ENCODE data around the gene GATB.

GATB gene, protein sequence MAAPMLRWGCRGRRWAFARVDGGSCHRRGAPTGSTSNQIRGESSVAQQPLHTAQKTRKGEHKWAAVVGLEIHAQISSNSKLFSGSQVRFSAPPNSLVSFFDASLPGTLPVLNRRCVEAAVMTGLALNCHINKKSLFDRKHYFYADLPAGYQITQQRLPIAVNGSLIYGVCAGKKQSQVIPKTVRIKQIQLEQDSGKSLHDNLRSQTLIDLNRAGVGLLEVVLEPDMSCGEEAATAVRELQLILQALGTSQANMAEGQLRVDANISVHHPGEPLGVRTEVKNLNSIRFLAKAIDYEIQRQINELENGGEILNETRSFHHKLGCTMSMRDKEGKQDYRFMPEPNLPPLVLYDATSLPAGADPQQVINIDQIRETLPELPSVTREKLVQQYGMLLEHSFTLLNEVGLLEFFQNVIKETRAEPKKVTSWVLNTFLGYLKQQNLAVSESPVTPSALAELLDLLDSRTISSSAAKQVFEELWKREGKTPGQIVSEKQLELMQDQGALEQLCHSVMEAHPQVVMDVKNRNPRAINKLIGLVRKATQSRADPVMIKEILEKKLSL

DNA sequence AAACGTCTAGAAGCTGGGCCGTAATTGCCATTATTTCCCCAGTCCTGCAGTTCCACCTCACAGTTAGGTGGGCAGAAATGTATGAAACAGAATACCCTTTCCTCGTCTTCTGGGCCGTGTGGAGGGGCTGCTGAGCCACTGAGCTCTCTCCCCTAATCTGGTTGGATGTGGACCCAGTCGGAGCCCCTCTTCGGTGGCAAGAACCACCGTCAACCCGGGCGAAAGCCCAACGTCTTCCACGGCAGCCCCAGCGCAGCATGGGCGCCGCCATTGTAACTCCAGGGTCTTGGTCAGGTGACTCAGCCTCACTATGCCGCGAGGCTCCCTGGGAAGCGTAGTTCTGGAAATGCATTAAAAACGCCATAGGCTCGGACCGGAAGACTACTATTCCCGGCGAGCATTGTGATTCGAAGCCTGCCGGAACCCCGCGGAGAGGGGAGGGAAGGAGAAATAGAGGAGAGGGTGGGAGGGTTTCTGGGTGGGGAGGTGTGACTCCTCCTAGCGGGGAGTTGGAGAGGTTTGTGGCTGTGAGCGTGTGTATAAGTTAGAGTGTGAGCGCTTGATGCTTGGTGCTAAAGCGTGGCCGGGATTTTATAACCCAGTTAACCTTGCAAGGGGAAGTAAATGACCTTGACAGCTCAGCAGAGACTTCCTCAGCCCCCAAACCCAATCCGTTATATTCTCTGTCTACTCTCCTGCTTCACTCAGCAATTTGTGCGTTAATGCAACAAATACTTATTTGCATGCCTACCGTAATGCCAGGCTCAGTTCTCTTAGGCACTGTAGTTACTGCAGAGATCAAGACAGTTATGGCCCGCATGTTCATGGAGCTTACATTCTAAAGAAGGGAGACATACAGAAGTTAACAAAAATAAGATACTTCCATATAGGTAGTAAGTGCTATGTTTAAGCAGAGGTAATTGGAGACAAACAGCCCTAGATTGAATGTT lies at the start of gene GATB:
TSS of gene GATB (minus strand) at position 296 of the 950 bp plus-strand sequence. CDS start at position 271, 25 bp downstream.
- DNase-seq: peak; percentile 29

- no peak for DNase-seq
Observed at GRCh38 chr4:151810476-151810875, 49.7 kb upstream of the GATB start.

DNA sequence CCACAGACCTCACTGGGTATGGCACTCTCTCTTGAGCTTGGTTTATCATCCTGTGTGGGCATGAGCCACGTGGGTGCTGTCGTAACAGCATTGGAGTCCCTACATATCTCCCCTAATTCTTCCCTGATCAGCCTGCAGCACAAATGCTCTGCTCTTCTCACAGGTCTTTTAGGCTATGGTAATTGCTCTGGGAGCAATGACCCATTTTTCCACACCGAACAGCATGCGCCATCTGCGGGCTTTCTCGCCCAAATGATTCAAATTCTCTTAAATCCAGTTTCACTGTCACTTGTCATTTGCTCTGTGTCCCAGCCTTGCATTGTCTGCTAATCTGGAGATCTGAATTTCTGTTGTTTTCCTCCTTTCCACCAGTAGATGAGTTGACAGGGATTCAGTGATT lies 48.9 kb upstream of the GATB start:
- no peak for DNase-seq

- no peak for DNase-seq
Observed at GRCh38 chr4:151808542-151808941, 47.7 kb upstream of the GATB start.

DNA sequence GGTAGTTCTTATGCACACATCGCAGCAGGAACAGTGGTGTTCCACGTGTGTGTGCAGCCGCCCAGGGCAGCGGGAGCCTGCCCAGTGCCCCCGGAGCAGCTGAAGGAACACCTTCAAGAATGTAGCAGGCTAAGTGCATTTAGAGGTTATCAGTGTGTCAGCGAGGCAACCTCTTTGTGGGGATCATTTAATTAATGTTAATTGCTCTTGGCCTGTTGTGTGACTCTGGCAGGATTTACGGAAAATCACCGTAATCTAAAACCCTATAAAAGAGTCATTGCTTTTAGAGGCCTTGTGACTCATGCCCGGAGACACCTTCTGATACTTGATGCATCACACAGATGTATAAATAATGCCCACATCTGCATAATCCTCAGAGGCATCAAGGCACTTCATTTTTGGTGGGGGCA lies 47.3 kb upstream of the GATB start:
- no peak for DNase-seq

DNA sequence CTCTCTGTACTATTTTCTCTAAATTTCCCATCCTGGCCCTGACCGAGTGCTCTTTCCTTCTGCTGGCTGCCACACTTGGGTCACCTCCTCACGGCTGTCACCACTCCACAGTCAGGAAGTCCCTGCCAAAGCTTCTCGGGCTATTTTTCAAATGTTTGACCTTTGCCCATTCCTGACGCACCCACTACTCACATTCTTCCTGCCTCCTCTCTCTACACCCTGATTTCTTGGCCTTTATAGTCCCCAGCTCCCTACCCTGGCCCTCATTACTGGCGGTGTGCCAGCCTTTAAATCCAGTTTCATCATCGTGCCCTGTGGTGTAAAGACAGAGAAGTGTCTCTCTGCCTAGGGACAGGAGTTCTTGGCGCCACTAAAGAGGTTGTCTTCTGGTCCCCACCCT lies 46.4 kb upstream of the GATB start:
- no peak for DNase-seq

GRCh38 chr4:151806511-151806927 lies 45.7 kb upstream of the GATB start:
- no peak for DNase-seq

GRCh38 chr4:151804821-151805220 lies 44.0 kb upstream of the GATB start:
- DNase-seq: no peak

GRCh38 chr4:151804086-151804630 lies 43.4 kb upstream of the GATB start:
- DNase-seq: no peak

DNA sequence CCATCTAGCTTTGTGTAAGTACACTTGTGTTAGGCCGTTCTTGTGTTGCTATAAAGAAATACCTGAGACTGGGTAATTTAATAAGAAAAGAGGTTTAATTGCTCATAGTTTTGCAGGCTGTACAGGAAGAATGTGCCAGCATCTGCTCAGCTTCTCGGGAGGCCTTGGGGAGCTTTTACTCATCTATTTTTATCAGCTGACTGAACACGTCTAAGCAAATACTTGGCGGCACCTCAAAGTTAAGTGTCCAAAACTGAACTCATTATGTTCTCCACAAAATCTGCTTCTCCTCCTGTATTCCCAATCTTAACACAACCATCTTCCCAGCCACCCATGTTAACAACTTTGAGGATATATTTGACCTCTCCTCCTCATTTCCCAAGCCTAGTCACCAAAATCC lies 42.4 kb upstream of the GATB start:
- no peak for DNase-seq

GRCh38 chr4:151801547-151802516 lies 41.0 kb upstream of the GATB start:
- DNase-seq: no peak

DNA sequence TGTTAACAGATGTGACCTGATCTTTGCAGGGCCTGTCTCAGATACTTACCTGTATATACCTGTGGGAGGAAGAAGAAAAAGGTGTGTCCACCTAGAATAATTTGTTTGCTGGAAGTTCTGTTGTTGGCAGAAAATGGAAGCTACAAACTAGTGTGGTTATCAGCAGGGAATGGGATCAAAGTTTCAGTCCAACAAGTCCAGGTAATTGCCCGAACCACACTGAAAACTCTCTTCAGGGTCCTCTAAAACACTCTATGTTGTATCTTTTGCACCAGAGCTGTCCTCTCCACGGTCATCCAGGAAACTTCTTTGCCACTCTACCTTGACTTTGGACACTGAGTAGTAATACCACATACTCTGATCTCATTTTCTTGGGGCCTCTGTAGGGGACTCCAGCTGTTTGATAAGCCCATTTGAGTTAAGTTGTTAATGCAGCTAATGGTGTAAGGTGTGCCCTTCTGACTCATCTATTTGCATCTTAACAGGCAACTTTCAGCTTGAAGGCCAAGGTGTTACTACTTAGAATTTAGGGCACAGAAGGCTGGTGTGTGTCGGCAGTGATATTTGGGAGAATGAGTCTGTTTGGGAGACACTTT lies 38.7 kb upstream of the GATB start:
- no peak for DNase-seq

- no peak for DNase-seq
Observed at GRCh38 chr4:151798678-151799416, 38.0 kb upstream of the GATB start.

DNA sequence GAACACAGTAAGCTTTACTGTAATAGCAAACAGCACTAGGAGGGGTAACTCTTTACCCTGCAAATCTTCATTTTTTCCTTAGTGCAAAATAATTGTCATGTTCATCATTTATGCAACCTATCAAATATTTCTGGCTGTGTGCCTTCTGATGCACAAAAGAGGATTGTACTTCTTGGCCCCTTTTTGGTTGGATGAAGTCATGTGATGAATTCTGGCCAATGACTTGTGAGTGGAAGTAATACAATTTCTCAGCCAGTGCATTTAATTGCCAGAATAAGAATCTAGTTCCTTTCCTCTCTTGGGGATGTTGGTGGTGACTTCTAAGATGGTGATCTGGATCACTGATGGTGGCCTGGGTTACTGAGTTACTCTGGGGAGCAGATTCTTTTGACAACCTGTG lies 37.0 kb upstream of the GATB start:
- DNase-seq: no peak

GRCh38 chr4:151797131-151797530 lies 36.3 kb upstream of the GATB start:
- no peak for DNase-seq

DNA sequence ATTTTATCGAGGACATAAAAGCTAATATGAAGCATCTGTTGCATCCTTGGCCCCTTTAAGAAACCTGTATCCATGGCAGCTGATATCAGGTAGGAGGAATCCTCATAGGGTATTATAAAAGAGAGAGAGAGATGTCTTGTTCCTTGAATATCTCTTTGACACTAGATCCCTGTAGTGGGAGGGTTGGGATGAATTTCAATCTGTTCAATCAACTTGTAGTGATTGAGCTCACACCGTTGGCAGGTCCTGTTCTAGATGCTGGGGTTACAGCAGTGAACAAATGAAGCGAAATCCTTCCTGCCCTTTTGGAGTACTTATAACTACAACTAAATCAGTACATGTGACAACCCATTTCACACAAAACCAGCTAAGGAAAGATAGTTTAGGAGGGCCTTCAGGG lies 35.3 kb upstream of the GATB start:
- DNase-seq: no peak

GRCh38 chr4:151792995-151793394 lies 32.2 kb upstream of the GATB start:
- no peak for DNase-seq

- no peak for DNase-seq
Observed at GRCh38 chr4:151792530-151792929, 31.7 kb upstream of the GATB start.

DNA sequence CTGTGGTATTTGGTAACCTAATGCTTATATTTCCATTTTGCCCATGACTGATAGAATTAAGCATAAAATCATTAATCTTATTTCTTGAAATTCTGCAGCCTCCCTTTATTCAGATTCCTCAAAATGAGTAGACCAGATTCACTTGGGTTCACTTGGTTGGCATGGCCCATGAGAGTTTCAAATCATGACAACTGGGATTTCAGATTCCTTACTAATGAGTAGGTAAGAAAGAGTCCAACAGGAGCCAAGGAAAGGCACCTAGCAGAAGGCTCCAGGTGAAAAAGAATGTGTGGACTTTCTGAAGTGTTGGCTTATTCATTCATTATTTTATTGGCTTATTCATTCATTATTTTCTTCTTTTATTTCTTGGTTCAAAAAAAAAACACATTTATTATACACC lies 27.2 kb upstream of the GATB start:
- no peak for DNase-seq

GRCh38 chr4:151786158-151786495 lies 25.3 kb upstream of the GATB start:
- no peak for DNase-seq
